Kidney (tissue), 14 donors: Measurements from ENCODE around the gene DUSP6. TPM values are rescaled to one million over a fixed set of nuclear protein-coding genes. Genes with fewer than 3 reads are reported as not detected.
A peak's percentile ranks its signal among the peaks of the same experiment; 100 is the strongest.
"Not testable (repeated sequence)": the region's sequence is repeated elsewhere in the genome, so short reads cannot be mapped to it uniquely, and the experiment has no call there.

Source experiments
- DNase-seq, 5 donors: peaks; one replicate each; pipeline ENCODE4 v3.0.0-alpha.2; 2013 to 2020
- FAIRE-seq: peaks from 2 replicates; lab custom pipeline; 2012; peaks lifted over from hg19 to GRCh38; lab: Jason Lieb, UNC
- H3K27ac ChIP-seq, 2 donors: one replicate each; pipeline ENCODE4 v1.7.0; 2013; ENCODE audit warnings: low read depth in 2 of 2, low read length in 2 of 2, inconsistent platforms in 1 of 2
- H3K27me3 ChIP-seq: one replicate; pipeline ENCODE4 v1.7.1; 2013; ENCODE audit warnings: low read length, inconsistent platforms; ENCODE audit not compliant: control insufficient read depth, insufficient read depth
- H3K36me3 ChIP-seq, 3 donors: one replicate each; pipeline versions ENCODE4 v1.7.0 to v1.7.1; 2013; ENCODE audit warnings: low read length in 3 of 3, control low read depth in 1 of 3, inconsistent platforms in 1 of 3; ENCODE audit not compliant: insufficient read depth in 3 of 3, control insufficient read depth in 2 of 3
- H3K4me1 ChIP-seq, 3 donors: one replicate each; pipeline versions ENCODE4 v1.7.0 to v1.7.1; 2013; ENCODE audit warnings: low read length in 3 of 3, inconsistent platforms in 1 of 3, low read depth in 1 of 3; ENCODE audit not compliant: control insufficient read depth in 2 of 3, insufficient read depth in 2 of 3
- H3K4me3 ChIP-seq, 3 donors: one replicate each; pipeline versions ENCODE4 v1.7.0 to v1.8.1; 2013; ENCODE audit warnings: low read length in 3 of 3, control low read depth in 1 of 3, inconsistent platforms in 1 of 3
- H3K9ac ChIP-seq, 3 donors: one replicate each; pipeline versions ENCODE4 v1.7.0 to v1.7.1; 2013; ENCODE audit warnings: low read length in 3 of 3, control low read depth in 1 of 3, inconsistent platforms in 1 of 3
- H3K9me3 ChIP-seq, 3 donors: one replicate each; pipeline versions ENCODE4 v1.7.0 to v1.7.1; 2013; ENCODE audit warnings: low read length in 3 of 3, control low read depth in 1 of 3, inconsistent platforms in 1 of 3; ENCODE audit not compliant: control insufficient read depth in 2 of 3, insufficient read depth in 1 of 3
- CTCF ChIP-seq: IDR thresholded peaks from 3 replicates; pipeline ENCODE4 v1.5.1; 2012; ENCODE audit warnings: mild to moderate bottlenecking, moderate library complexity, borderline replicate concordance; ENCODE audit not compliant: insufficient read depth; ENCODE audit errors: extremely low read depth
- intact Hi-C: fragments of 100-400 bp; cut with DNase I; formaldehyde crosslinking; loops from one replicate; pipeline ENCODE4 v1.11.1; 2022
- polyA plus RNA-seq: library from polyadenylated mRNA; stranded (reverse); fragments of 350-450 nt; fragmentation: Illumina TruSeq; extraction: RNeasy Lipid Tissue Mini Kit (QIAGEN cat#74804); gene quantifications from one replicate; pipeline ENCODE4 v1.2.3, GENCODE V29; 2014; ENCODE audit warnings: low read depth, low replicate concordance; ENCODE audit not compliant: insufficient read depth
- total RNA-seq: library from RNA; stranded (reverse); fragmentation: NEBNext Ultra II Directional; extraction: Animal tissue kit (Norgen Biotek cat#: 25700); gene quantifications from one replicate; pipeline ENCODE4 v1.2.1, GENCODE V29; 2021
- donor health status: control.
- donor health status: control.
- donor health status: control.
- donor health status: control.
- donor health status: control.
- donor health status: DM: yes; HTN: yes; CAD: no.
- donor health status: Normal renal cell carcinoma (clear cell type).

DUSP6 gene
- total and polyA plus RNA-seq, 2 donors from 2014 or later, result 35.3 to 91.8 TPM

- Histone ChIP-seq H3K4me1 (peaks cover 3 to 17% (median 15%) of the 10 kb centered on the region in 3 donors), H3K27ac (no peak overlapping the region), H3K27me3 (no peaks in the 10 kb centered on the region), H3K9ac (no peak overlapping the region), H3K4me3 (no peak overlapping the region), H3K9me3 (no peaks in the 10 kb centered on the region), H3K36me3 (no peaks in the 10 kb centered on the region)
- intact Hi-C loops, result loop anchor here (10.0 kb wide), 1 partner anchor 298 kb away; no protein-coding TSS in a partner anchor
- DNase-seq, result peak in 1 of 5 donors; percentile 95
- TF ChIP-seq CTCF, result no peak
- no peak for FAIRE-seq
Observed at GRCh38 chr12:89343127-89343526, 9.2 kb downstream of the DUSP6 start.

- H3K9me3 ChIP-seq, result no peaks in the 10 kb centered on the region
- H3K4me1 ChIP-seq, result peaks cover 0 to 15% (median 7%) of the 10 kb centered on the region in 3 donors
- H3K9ac ChIP-seq, result no peak overlapping the region
- H3K4me3 ChIP-seq, result no peak overlapping the region
- DNase-seq (no peak), FAIRE-seq (no peak)
- H3K27ac ChIP-seq, result no peak overlapping the region
- no peak for TF ChIP-seq CTCF
- H3K27me3 ChIP-seq, result no peaks in the 10 kb centered on the region
- intact Hi-C loops, result loop anchor here (10.0 kb wide), 1 partner anchor 296 kb away; no protein-coding TSS in a partner anchor
- H3K36me3 ChIP-seq, result no peaks in the 10 kb centered on the region
Observed at GRCh38 chr12:89340861-89341260, 11.4 kb downstream of the DUSP6 start.

- no peak for FAIRE-seq
- intact Hi-C loops, result no loop called here
- H3K9me3 ChIP-seq, result no peaks in the 10 kb centered on the region
- peak in 1 of 5 donors; percentile 39 for DNase-seq
- no peak overlapping the region for H3K4me3 ChIP-seq
- H3K27me3 ChIP-seq, result no peaks in the 10 kb centered on the region
- no peak overlapping the region for H3K27ac ChIP-seq
- TF ChIP-seq CTCF, result no peak
- peaks cover 0 to 8% (median 0%) of the 10 kb centered on the region in 3 donors for H3K4me1 ChIP-seq
- H3K9ac ChIP-seq, result no peak overlapping the region
- no peaks in the 10 kb centered on the region for H3K36me3 ChIP-seq
Observed at GRCh38 chr12:89339526-89339925, 12.8 kb downstream of the DUSP6 start.

GRCh38 chr12:89337136-89337535 lies 15.2 kb downstream of the DUSP6 start:
- H3K9ac ChIP-seq, DNase-seq, H3K9me3 ChIP-seq, FAIRE-seq, H3K36me3 ChIP-seq, H3K27ac ChIP-seq, H3K4me1 ChIP-seq, H3K27me3 ChIP-seq, H3K4me3 ChIP-seq, intact Hi-C loops: not testable (repeated sequence)
